Tongue (tissue), 1 donor: ENCODE results near the gene ENTREP1. TPM values are rescaled to one million over a fixed set of nuclear protein-coding genes. Genes with fewer than 3 reads are reported as not detected.

Experiments
- total RNA-seq: library from RNA; depleted of rRNA; stranded (reverse); fragments of >200 nt; gene quantifications from one replicate; pipeline ENCODE4 v1.2.3, GENCODE V29; 2014

ENTREP1 gene
- total RNA-seq, 1 donor from 2014 or later = 16.3 TPM

Other genes with a start within 250 kb of the ENTREP1 start
- 46.3 TPM for gene TJP2, start 150.9 kb upstream of the ENTREP1 start, total RNA-seq